Kidney capillary endothelial cell (primary cell): Measurements from ENCODE around the gene GSTCD.
"Not testable (repeated sequence)": the region's sequence is repeated elsewhere in the genome, so short reads cannot be mapped to it uniquely, and the experiment has no call there.

Experiments used
- DNase-seq: peaks from one replicate; pipeline ENCODE4 v3.0.0-alpha.2; 2018; ENCODE audit warnings: low spot score

The GSTCD gene, protein sequence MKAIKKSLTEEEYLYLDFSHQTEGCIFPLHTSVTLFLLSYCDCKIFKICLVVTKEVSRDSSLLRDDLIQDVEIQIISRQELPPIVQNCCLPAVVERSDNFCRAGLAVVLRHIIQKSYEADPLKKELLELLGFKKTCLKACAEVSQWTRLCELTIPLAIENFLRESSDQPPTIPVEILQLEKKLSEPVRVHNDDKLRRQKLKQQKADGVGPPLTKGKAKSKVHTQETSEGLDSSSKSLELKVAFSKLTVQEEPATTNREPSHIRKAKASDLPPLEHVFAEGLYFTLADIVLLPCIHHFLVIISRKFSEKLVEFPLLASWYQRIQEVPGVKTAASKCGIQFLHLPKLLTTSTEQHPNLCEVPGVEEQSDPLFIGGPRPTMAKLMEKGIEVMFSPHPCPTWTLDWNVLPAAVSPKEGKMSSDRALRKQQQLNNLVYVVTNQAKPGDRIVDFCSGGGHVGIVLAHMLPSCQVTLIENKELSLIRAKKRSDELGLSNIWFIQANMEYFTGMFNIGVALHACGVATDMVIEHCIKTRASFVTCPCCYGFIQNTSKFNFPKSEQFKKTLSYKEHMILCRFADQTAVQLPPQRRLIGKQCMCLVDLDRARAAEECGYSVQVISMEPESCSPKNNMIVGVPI

DNA sequence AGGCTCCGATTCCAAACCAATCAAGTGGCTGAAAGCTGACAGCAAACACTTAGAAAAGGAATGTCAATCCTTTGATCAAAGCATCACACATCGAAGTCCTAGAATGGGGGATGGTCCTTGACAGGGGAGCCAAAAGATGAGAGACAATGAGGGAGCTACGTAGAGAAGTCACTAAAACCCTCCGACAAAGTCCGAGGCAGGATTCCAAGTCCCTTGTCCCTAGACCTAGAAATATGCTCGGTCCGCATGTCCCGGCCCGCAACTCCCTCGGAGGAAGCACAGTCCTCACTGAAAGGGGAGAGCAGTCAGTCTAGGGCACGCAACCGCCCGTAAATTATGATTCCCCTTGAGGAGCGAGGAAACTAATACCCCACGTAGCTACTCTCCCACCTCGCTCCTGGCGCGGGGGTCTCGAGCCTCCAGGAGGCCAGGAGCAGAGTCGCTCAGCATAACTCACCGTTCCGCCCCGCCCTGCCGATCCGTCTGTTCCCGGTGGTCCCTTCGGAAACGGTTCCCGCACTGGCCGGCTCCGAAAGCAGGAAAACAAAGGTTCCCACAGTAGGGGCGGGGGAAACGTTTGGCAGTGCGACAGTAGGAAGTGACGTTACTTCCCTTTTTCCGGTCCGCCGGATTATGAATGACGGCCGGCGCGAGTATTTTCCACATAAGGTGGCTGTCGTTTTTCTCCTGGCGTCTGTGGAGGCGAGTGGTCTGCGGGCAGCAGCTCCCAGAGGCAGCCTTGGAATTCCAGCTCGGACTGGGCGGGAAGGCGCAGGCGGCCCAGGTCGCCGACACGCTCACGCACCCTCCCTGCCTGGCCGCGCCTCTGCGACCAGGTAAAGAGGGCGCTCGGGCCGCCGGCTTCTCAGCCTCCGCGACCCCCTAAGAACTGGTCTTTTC, at the start of gene GSTCD, which contains the start of gene INTS12:
Gene GSTCD, plus strand, starts transcription at position 604 of the 900 bp plus-strand sequence. CDS start 8,830 bp downstream, outside the sequence.
Gene INTS12, minus strand, starts transcription at position 509 of the 900 bp plus-strand sequence. CDS start 8,684 bp downstream, outside the sequence.
- DNase-seq: peak; percentile 83

DNA sequence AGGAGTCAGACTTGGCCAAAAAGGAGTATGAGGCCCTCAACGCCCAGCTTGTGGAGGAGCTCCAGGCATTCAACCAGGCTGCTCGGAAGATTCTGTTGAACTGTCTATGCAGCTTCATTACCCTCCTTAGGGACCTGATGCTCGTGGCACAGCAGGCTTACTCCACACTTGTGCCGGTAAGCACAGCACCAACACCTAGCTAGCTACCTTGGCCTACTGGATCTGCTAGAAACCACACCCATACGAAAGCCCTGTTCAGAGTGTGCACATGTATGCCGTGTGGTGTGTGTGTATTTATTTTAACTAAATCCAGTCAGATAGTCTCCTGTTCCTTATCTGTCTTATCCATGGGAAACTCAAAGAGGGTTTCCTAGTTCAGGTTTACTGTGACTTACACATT, 49.4 kb upstream of the GSTCD start:
- no peak for DNase-seq

DNA sequence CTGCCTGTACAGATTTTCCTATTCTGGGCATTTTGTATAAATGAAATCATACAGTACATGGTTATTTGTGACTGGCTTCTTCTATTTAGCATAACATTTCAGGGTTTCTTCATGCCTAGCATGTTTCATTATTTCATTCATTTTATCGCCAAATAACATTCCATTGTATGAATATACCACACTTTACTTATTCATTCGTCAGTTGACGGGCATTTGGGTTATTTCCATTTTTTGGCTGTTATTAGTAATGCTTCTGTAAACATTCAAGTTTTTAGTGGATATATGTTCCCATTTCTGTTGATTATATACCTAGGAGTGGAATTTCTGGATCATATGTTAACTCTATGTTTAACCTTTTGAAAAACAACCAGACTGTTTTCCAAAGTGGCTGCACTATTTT, 47.6 kb upstream of the GSTCD start:
- no peak for DNase-seq

DNA sequence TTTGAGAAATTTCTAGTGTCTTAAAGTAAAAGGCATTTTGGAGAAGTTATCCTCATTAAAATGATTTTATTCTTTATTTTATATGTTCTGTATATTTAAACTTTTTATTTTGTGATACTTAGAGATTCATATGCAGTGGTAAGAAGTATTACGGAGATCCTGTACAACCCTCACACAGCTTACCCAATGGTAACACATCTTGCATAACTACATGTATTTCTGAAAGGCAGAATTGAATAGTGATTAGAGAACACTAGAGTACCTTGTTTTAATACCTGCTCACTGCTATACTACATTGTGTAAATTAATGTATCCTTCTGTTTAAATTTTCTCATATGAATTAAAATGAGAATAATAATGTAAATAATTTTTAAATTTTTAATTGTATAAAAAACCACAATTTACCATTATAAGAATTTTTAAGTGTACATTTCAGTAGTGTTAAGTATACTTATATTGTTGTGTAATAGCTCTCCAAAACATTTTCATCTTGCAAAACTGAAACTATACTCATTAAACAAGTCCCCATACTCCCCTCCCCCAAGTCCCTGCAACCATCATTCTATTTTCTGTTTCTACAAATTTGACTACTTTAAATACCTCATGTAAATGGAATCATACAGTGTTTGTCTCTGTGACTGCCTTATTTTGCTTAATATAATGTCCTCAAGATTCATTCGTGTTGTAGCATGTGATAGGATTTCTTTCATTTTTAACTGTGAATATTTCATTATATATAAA, 45.5 kb upstream of the GSTCD start:
- no peak for DNase-seq

DNA sequence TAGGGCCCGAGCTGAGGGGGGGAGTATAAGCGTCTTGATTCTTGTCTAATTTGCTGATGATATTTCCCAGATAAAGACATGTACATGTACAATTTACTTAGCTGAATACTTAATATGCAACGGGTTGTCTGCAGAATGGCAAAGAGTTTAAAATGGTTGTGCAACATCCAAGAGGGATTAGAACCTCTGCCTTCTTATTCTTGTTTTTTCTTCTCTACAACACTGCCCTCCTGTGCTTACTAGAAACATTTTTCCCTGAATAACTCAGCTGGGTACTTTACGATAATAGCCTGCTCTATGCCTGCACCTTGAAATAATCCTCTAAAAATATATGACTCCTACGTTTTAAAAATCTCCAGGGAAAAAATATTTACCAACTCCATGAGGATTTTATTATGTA, 41.9 kb upstream of the GSTCD start:
- no peak for DNase-seq

DNA sequence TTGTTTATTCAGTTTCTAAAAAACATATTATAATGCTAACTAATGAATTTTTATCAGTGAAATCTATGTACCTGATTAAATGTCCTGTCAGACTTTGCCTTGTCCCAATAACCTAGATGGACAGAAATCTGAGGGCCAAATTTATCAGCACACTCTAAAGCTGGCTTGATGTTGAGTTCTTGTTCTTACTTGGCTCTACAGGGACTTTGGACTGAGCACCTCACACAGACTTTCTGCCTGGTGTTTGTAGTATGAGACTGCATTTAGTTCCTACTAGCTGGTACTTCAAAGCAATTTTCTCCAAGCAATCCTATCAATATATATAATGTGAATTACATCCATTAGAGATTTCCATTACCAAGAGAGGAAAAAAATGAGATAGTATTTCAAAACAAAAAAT, 37.9 kb upstream of the GSTCD start:
- no peak for DNase-seq

DNA sequence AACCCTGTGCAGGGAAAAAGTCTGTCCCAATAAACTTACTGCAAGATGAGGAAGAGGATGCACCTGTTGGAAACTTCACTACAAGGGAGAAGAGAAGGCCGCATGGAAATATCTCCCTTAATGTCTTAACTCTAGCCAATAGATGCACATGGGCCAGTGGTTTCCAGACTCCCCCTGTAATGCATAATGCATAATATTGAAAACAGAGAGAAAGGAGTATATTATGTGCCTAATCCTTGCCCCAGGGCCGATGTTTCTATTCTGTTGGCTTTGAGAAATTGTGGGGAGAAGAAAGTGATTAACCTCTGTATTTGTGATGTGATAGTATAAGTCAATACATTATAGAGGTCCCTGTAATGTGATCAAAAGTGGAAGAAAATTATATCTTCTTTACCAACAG, 37.3 kb upstream of the GSTCD start:
- no peak for DNase-seq

DNA sequence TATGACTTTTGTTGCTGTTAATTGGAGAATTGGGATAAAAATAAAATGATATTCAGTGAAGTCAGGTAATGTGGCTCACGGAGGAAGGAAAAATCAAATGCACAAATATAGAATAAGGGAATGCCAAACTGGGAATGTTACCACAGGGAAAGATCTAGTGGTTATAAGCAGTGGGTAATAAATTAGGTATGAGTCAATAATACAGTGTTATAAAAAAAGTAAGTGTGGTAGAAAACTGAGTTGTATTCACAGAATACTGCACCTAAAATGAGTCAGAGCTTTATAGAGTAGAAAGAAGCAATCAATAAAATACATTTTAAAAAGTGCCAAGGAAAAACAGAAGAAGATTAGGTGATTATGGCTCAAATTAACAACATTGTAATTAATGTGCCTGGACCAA, 34.6 kb upstream of the GSTCD start:
- DNase-seq: no peak

DNA sequence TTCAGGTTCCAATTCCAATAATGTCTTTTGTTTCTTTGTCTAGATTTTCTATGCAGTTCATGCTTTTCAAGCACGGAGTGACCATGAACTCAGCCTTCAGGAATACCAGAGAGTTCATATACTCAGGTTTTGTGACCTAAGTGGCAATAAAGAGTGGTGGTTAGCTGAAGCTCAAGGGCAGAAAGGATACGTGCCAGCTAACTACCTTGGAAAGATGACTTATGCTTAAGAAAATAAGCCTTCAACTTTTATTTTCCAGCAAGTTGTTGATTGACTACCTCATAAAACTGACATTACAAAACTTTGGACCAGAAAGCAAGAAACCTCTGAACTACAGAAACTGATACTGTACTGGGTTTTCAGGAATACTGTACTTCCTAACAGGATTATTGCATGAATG, 30.9 kb upstream of the GSTCD start:
- DNase-seq: no peak

DNA sequence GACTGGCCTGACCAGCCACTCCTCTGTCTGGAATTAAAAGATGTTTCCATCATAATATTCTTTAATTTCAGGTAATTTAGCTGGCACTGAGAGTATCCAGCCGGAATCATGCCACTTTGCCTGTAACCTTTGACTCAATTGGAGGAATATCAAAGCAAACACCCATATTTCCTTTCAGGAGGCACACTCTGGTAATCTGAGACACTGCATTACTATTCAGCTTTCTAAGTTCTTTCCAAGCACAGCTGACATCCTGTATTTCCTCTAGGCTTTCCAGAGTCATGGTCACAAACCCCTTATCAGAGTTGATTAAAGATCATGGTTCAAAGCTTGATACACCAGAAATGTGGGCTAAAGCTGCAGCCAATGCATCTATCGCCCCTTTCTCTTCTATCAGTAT, 29.4 kb upstream of the GSTCD start:
- DNase-seq: no peak

DNA sequence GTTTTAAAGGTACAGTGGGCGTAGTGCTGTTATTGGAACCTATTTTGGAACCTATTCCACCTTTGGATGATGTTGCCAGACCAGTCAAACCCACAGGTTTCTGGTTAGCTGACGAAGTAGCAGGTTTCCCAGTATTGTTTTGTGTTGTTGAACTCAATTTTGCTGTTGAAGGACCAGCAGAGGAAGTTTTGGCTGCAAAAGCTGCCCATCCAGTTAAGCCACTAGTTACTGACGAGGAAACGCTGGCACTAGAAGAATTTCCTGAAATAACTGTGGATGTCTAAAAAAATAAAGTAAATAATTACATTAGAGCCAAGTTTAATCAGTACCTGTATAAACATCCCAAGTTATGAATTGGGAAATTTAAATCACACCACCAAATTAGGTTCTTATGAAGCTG, 25.5 kb upstream of the GSTCD start:
- no peak for DNase-seq

DNA sequence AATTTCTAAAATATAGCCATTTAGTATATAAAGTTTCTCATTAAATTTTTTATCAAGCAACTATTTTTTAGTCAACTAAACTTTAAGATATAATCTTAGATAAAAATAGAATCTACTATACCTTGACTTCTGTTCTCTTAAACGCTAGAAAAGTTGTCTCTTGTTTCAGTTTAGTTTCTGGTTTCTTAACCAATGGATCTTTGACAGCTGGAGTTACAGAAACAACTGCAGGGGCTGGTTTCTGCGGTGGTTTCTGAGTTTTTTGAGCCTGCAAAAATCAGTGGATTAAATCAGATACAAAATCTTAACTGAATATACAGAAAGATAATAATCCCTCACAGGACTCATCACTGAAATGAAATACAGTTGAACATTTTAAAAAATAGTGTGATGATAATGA, 22.0 kb upstream of the GSTCD start:
- no peak for DNase-seq

DNA sequence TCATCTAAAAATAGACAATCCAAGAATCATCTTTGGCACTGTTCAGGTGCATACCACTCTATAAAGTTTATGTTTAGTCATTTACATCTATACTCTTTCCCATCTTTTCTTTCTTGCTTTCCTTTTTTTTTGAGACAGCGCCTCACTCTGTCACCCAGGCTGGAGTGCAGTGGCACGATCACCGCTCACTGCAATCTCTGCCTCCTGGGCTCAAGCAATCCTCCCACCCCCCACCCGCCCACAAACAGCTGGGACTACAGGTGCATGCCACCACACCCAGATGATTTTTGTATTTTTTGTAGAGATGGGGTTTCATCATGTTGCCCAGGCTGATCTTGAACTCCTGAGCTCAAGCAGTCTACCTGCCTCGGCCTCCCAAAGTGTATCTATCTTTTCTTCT, 13.8 kb upstream of the GSTCD start:
- not testable (repeated sequence) for DNase-seq

DNA sequence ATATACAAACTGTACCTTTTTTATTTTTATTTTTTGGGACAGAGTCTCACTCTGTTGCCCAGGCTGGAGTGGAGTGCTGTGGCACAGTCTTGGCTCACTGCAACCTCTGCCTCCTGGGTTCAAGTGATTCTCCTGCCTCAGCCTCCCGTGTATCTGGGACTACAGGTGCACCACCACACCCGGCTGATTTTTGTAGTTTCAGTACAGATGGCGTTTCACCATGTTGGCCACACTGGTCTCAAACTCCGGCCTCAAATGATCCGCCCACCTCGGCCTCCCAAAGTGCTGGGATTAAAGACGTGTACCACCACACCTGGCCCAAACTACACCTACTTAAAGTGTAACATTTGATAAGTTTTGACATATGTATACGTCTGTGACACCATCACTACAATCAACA, 12.8 kb upstream of the GSTCD start:
- not testable (repeated sequence) for DNase-seq

DNA sequence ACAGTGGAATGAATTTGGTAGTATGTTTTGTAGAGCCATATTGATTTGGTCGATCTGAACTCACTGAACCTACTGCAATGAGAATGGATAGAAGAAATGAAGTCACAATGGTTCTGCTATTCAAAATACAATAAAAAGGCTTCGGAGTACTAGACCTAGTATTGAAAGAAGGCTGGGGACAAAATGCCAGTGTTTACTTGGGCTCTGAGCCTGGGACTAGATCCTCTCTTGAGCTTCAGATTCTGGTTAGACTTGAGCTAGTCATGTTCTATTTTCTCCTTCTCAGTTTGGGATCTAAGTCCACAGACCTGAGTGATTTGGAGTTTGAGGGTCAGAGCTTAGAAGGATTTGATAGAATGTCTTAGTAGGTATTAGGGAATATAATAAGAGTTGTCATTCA, 10.0 kb upstream of the GSTCD start:
- DNase-seq: no peak

DNA sequence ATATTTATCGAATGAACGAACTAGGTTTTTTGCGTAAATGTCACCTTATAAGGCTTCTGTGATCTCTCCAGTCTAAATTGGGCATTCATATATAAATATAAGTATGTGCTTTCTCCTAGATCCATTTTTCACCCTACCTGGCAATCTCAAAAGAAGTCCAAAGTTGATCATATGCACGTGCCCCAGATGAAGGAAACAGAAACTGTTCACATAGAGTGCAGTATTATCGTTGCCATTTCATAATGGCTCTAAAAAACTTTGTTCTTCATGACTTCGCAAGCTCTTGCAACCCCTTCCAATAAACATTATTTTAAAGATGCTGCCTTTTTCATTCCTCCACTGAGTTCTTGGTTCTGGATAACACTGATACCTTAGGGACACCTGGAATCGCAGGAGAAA, 803 bp upstream of the GSTCD start:
- DNase-seq: peak; percentile 3

DNA sequence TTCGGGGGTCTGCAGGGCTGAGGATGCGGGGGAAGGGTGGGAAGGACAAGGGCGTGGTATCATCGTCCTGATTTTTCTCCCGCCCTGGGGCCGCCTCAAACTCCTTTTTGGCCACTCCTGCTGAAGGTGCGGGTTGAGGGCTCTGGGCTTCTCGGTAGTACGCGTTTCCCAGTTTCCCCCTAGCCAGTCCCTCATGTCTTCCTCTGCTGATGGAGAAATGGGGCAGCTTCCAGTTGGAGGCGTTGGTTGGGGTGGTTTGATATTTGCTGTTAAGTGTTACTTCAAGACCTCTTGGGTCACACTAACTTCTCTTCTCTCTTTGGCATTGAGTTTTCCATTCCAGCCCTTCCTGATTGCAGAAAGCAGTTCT, 482 bp downstream of the GSTCD start:
- peak; percentile 10 for DNase-seq

DNA sequence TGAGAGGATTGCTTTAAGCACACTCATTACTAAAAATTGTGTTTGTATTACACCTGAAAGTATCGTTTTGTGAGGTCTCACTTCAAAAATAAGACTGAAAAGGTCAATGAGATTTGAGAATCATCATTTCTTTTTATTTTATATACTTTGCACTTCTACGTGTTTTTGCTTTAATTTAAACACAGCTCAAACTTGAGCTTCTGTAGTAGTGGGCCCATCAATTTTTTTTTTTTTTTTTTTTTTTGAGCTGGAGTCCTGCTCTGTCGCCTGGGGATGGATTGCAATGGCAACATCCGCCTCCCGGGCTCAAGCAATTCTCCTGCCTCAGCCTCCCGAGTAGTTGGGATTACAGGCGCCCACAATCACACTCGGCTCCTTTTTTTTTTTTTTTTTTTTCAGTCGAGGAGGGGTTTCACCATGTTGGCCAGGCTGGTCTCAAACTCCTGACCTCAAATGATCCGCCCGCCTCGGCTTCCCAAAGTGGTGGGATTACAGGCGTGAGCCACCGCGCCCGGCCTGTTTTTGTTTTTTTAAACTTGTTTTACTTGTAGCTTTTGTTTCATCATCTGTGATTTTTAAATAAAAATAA, 1.5 kb downstream of the GSTCD start:
- no peak for DNase-seq

DNA sequence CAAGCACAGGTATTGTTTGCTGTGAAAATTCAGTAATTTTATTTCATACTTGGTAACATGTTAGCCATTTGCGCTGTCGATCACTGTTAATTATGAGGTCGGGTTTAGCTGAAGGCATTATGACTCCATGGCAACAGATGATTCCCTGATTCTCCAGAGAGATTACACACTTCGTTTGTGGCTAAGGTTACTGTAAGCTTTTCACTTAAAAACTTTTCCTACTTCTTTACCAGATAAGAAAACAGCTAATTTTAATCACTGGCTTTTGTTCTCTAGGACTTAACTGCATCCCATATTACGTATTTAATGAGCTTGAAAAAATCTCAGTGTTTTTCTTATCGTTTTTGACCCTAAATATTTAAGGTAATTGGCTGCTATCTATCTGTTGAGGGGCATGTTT, 2.1 kb downstream of the GSTCD start:
- DNase-seq: no peak

DNA sequence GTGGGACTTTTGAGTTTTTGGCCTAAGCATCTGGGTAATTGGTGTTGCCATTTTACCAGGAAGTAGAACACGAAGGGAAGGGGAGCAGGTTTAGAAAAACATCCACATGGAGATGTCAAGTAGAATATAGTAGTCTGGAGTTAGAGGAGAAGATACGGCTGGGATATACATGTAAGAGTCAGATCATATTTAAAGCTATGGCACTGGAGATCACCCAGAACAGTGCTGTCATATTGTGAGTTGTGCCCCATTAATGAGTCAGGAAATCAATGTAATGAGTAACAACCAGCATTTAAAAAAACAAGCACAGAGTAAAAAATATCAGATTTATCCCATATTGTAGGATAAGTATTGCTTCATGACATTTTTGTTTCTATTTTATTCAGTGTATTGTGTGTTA, 4.2 kb downstream of the GSTCD start:
- no peak for DNase-seq

DNA sequence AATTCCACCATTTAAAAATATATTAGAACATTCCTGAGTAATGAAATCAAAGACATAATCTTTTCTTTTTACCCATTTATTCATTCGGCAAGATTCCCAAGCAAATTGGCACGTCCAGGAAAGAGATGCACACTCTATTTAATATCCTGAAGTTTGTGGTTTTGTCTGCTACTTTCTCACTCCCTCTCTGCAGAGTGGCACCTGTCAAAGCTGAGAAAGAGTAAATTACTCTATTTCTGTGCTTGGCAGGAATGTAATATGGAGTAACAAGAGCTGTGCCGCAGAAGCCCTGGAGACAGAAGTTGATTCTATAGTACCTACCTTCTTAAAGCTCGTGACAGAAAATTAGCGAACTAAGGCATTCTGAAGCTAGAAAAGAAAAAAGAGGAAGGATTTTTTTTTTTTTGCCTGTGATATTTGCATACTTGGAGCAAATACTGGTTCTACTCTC, 5.5 kb downstream of the GSTCD start:
- DNase-seq: no peak
